KMS-11 (cell line): ENCODE data around the gene ASIC2.

Experiments used
- H2AFZ ChIP-seq: fragments of 200-600 bp; sonication (generic); 2 replicates; pipeline ENCODE4 v1.6.1; 2016; ENCODE audit warnings: antibody characterized with exemption, mixed run types, low read depth
- H3K27ac ChIP-seq: fragments of 200-600 bp; sonication (generic); 2 replicates; pipeline ENCODE4 v1.6.1; 2016; ENCODE audit warnings: mild to moderate bottlenecking, mixed run types
- H3K27me3 ChIP-seq: fragments of 200-600 bp; sonication (generic); 2 replicates; pipeline ENCODE4 v1.6.1; 2017; ENCODE audit warnings: mild to moderate bottlenecking, low read depth, mixed run types, moderate library complexity; ENCODE audit not compliant: insufficient read depth
- H3K36me3 ChIP-seq: fragments of 200-600 bp; sonication (generic); 2 replicates; pipeline ENCODE4 v1.6.1; 2017; ENCODE audit warnings: mild to moderate bottlenecking, mixed run types; ENCODE audit not compliant: insufficient read depth
- H3K4me1 ChIP-seq: fragments of 200-600 bp; sonication (generic); 2 replicates; pipeline ENCODE4 v1.6.1; 2016; ENCODE audit warnings: mild to moderate bottlenecking, low read depth, mixed run types; ENCODE audit not compliant: poor library complexity, severe bottlenecking
- H3K4me2 ChIP-seq: fragments of 200-600 bp; sonication (generic); 2 replicates; pipeline ENCODE4 v1.7.0; 2016; ENCODE audit warnings: mild to moderate bottlenecking, mixed run types
- H3K4me3 ChIP-seq: fragments of 200-600 bp; sonication (generic); IDR thresholded peaks from 2 replicates; pipeline ENCODE4 v1.6.1; 2017; ENCODE audit warnings: low read depth, low read length, mixed read lengths; ENCODE audit not compliant: insufficient read depth
- H3K79me2 ChIP-seq: fragments of 200-600 bp; sonication (generic); 2 replicates; pipeline ENCODE4 v1.6.1; 2016; ENCODE audit warnings: low read depth, mixed run types; ENCODE audit not compliant: insufficient read depth
- H3K9ac ChIP-seq: fragments of 200-600 bp; sonication (generic); 2 replicates; pipeline ENCODE4 v1.6.1; 2016; ENCODE audit warnings: mild to moderate bottlenecking, mixed run types
- H4K20me1 ChIP-seq: fragments of 200-600 bp; sonication (generic); 2 replicates; pipeline ENCODE4 v1.6.1; 2016; ENCODE audit warnings: mild to moderate bottlenecking, mixed run types; ENCODE audit not compliant: insufficient read depth
- TF ChIP-seq, protein P1 (sequence below): fragments of 200-600 bp; sonication (generic); conservative IDR thresholded peaks from 2 replicates; pipeline ENCODE4 v1.6.1; 2017; ENCODE audit warnings: low read depth, mild to moderate bottlenecking, antibody characterized with exemption, low read length, moderate library complexity, mixed read lengths

Gene ASIC2

DNA sequence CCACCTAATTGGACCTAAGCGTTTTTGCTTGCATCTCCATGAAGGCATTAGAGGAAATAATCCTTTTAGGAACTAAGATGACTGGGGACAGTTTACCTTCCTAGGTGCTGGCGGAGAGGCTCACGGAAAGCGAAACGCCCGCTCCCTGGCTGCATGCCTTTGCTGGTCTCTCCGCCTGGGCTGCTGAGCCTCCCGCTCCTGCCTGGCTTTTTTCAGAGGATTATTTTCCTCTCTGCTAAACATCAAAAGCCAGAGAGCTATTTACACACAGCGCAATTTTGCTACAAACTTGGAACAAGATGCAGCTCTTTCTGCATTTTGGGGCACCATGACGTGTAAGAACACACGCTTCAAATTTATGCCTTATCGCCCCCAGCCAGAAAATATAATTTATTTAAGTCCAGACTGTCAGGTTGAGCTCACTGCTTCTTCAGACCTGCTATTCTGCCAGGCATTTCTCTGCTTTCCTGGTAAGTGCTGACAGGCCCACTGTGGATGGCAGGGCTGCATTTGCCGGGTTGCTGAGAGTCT, 177.0 kb downstream of the ASIC2 start:
- Histone ChIP-seq H4K20me1 (no peaks in the 10 kb centered on the region), H3K36me3 (no peaks in the 10 kb centered on the region), H3K79me2 (no peaks in the 10 kb centered on the region), H3K27ac (no peak overlapping the region), H2AFZ (no peak overlapping the region), H3K4me3 (no peak overlapping the region), H3K4me1 (no peaks in the 10 kb centered on the region), H3K27me3 (no peaks in the 10 kb centered on the region), H3K4me2 (no peak overlapping the region), H3K9ac (no peak overlapping the region)
- TF ChIP-seq, protein P1, sequence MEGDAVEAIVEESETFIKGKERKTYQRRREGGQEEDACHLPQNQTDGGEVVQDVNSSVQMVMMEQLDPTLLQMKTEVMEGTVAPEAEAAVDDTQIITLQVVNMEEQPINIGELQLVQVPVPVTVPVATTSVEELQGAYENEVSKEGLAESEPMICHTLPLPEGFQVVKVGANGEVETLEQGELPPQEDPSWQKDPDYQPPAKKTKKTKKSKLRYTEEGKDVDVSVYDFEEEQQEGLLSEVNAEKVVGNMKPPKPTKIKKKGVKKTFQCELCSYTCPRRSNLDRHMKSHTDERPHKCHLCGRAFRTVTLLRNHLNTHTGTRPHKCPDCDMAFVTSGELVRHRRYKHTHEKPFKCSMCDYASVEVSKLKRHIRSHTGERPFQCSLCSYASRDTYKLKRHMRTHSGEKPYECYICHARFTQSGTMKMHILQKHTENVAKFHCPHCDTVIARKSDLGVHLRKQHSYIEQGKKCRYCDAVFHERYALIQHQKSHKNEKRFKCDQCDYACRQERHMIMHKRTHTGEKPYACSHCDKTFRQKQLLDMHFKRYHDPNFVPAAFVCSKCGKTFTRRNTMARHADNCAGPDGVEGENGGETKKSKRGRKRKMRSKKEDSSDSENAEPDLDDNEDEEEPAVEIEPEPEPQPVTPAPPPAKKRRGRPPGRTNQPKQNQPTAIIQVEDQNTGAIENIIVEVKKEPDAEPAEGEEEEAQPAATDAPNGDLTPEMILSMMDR: no peak

DNA sequence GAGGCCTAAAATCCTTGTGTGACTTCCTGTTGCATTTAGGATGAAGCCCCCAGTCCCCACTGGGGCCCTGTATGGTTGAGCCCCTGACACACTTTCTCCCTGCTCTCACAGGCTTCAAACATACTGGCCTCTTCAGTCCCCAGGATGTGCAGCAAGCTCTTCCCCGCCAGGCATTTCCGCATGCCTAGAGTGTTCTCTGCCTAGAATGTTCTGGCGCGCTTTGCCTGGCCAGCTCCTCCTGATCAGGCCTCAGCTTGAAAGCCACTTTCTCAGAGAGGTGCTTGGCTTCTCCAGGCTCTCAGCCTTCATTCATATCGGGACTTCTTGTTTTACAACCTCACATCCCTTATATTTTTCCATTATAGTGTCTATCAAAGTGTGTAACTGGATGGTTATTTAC, 177.7 kb downstream of the ASIC2 start:
- Histone ChIP-seq H3K36me3 (no peaks in the 10 kb centered on the region), H3K79me2 (no peaks in the 10 kb centered on the region), H3K4me3 (no peak overlapping the region), H3K27ac (no peak overlapping the region), H3K4me2 (no peak overlapping the region), H4K20me1 (no peaks in the 10 kb centered on the region), H3K4me1 (no peaks in the 10 kb centered on the region), H3K27me3 (no peaks in the 10 kb centered on the region), H2AFZ (no peak overlapping the region), H3K9ac (no peak overlapping the region)
- TF ChIP-seq, protein P1: no peak

DNA sequence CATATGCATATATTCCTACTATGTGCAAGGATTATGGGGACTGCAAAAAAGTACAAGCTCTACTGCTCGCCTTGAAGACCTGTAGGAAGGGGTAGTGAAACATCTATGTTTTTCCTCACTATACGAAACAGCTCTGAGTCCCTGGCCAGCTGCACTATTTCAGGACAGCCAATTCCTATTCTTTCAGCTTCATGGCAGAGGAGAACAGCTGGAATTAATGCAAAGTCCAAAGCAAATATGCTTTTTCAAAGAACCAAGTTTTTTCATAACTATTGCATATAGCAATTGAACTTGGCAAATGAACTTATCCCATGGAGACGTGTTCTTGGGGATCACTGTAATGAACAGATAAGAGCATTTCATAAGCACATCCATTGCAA, 179.1 kb downstream of the ASIC2 start:
- TF ChIP-seq, protein P1: no peak
- no peak overlapping the region for H3K4me2 ChIP-seq
- H2AFZ ChIP-seq: no peak overlapping the region
- no peaks in the 10 kb centered on the region for H3K4me1 ChIP-seq
- H3K27me3 ChIP-seq: no peaks in the 10 kb centered on the region
- no peak overlapping the region for H3K27ac ChIP-seq
- no peak overlapping the region for H3K9ac ChIP-seq
- H3K79me2 ChIP-seq: no peaks in the 10 kb centered on the region
- no peaks in the 10 kb centered on the region for H3K36me3 ChIP-seq
- H4K20me1 ChIP-seq: no peaks in the 10 kb centered on the region
- H3K4me3 ChIP-seq: no peak overlapping the region

DNA sequence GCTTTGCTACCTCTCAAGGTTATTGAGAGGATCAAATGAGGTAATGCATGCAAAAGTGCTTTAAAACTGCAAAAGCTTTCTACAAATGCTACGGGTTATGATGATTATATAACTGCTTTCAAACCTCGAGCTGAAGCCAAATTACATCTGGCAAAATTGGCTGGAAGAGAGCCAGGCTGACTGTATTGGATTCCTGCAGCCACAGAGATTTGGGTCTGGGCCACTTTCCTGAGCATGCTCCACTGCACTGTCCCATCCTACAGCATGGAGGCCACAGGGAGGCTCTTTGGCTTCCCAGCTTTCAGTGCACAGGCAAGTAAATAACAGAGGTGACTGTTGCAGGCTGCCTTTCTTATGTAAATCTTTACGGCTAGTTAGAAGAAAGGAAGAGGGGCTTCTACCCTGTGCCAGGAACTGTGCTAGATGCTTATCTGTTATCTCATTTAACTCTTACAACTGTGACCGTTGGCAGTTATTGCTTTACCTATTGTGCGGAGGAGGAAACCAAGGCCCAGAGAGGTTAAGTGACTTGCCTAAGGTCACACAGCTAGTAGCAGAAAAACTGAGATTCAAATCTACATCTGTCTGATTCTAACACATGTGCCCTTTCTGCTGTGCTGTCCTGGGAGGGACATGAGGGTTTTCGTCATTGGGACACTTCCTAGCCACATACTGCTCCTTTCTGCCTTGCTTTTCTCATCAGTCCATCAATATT, 179.7 kb downstream of the ASIC2 start:
- no peaks in the 10 kb centered on the region for H3K27me3 ChIP-seq
- no peak overlapping the region for H3K27ac ChIP-seq
- no peak overlapping the region for H3K9ac ChIP-seq
- no peak overlapping the region for H3K4me2 ChIP-seq
- H4K20me1 ChIP-seq: no peaks in the 10 kb centered on the region
- no peak overlapping the region for H3K4me3 ChIP-seq
- H3K36me3 ChIP-seq: no peaks in the 10 kb centered on the region
- no peaks in the 10 kb centered on the region for H3K79me2 ChIP-seq
- H3K4me1 ChIP-seq: no peaks in the 10 kb centered on the region
- TF ChIP-seq, protein P1: no peak
- H2AFZ ChIP-seq: no peak overlapping the region
